Smooth muscle cell (in vitro differentiated cells): ENCODE measurements around the gene TDRD9. TPM values are rescaled to one million over a fixed set of nuclear protein-coding genes. Genes with fewer than 3 reads are reported as not detected.

Experiments
- DNase-seq: peaks from one replicate; lab custom pipeline; 2025; ENCODE audit not compliant: unreplicated experiment; lab: John Stamatoyannopoulos, UW
- H2AFZ ChIP-seq: fragments of 200-600 bp; sonication (generic); 2 replicates; pipeline ENCODE4 v1.6.0; 2016; ENCODE audit warnings: antibody characterized with exemption, low read depth, mild to moderate bottlenecking
- H3F3A ChIP-seq: fragments of 200-600 bp; sonication (generic); 2 replicates; pipeline ENCODE4 v1.6.0; 2017; ENCODE audit warnings: antibody characterized with exemption, low read depth
- H3K27ac ChIP-seq: fragments of 200-600 bp; sonication (generic); 2 replicates; pipeline ENCODE4 v1.5.1; 2016; ENCODE audit warnings: low read depth, mild to moderate bottlenecking
- H3K27me3 ChIP-seq: fragments of 200-600 bp; sonication (generic); 2 replicates; pipeline ENCODE4 v1.6.1; 2016; ENCODE audit warnings: low read depth, mild to moderate bottlenecking
- H3K36me3 ChIP-seq: fragments of 200-600 bp; sonication (generic); 2 replicates; pipeline ENCODE4 v1.5.1; 2016; ENCODE audit warnings: low read depth
- H3K4me1 ChIP-seq: fragments of 200-600 bp; sonication (generic); 2 replicates; pipeline ENCODE4 v1.5.1; 2016; ENCODE audit warnings: low read depth
- H3K4me2 ChIP-seq: fragments of 200-600 bp; sonication (generic); 2 replicates; pipeline ENCODE4 v1.6.0; 2016; ENCODE audit warnings: mild to moderate bottlenecking
- H3K4me3 ChIP-seq: fragments of 200-600 bp; sonication (generic); 2 replicates; pipeline ENCODE4 v1.5.1; 2016; ENCODE audit warnings: mild to moderate bottlenecking
- H3K79me2 ChIP-seq: fragments of 200-600 bp; sonication (generic); 2 replicates; pipeline ENCODE4 v1.6.0; 2016; ENCODE audit warnings: low read depth, mild to moderate bottlenecking
- H3K9ac ChIP-seq: fragments of 200-600 bp; sonication (generic); 2 replicates; pipeline ENCODE4 v1.6.0; 2016; ENCODE audit warnings: low read depth
- H3K9me3 ChIP-seq: fragments of 200-600 bp; sonication (generic); replicated peaks from 2 replicates; pipeline ENCODE4 v1.5.1; 2016; ENCODE audit warnings: low read depth
- H4K20me1 ChIP-seq: fragments of 200-600 bp; sonication (generic); 2 replicates; pipeline ENCODE4 v1.6.0; 2016; ENCODE audit warnings: low read depth
- CTCF ChIP-seq: fragments of 200-600 bp; sonication (generic); IDR thresholded peaks from 2 replicates; pipeline ENCODE4 v1.5.1; 2017; ENCODE audit warnings: borderline replicate concordance, mild to moderate bottlenecking, antibody characterized with exemption; ENCODE audit not compliant: insufficient read depth, poor library complexity, severe bottlenecking
- whole genome bisulfite sequencing: methylation state at CpG from one replicate; pipeline ENCODE4 v1.1.7; 2016; ENCODE audit warnings: low lambda C conversion rate; 5-methylcytosine and 5-hydroxymethylcytosine counted together
- polyA plus RNA-seq: library from polyadenylated mRNA; unstranded; fragments of >200 nt; fragmentation: Nextera tagmentation; extraction: Ambion mirVana; gene quantifications from 2 replicates; pipeline ENCODE4 v1.2.1, GENCODE V29; 2016
- total RNA-seq: library from RNA; depleted of rRNA; stranded (reverse); fragments of >200 nt; gene quantifications from 2 replicates; pipeline ENCODE4 v1.2.3, GENCODE V29; 2014

The TDRD9 gene
- total and polyA plus RNA-seq, 2 experiments from 2014 or later = 1.0 TPM; not detected in 1

- Histone ChIP-seq H3K79me2 (no peaks in the 10 kb centered on the region), H3K9me3 (no peaks in the 10 kb centered on the region), H3F3A (no peaks in the 10 kb centered on the region), H3K4me3 (no peak overlapping the region), H3K9ac (no peak overlapping the region), H3K36me3 (no peaks in the 10 kb centered on the region), H2AFZ (no peak overlapping the region), H4K20me1 (no peaks in the 10 kb centered on the region), H3K27ac (no peak overlapping the region), H3K27me3 (no peaks in the 10 kb centered on the region), H3K4me1 (no peaks in the 10 kb centered on the region), H3K4me2 (no peak overlapping the region)
- TF ChIP-seq CTCF = no peak
- WGBS = 88% methylated on average over 8 of the region's 8 CpGs
- no peak for DNase-seq
These were observed 36.0 kb upstream of the TDRD9 start for GRCh38 chr14:103892247-103892646.

GRCh38 chr14:103894034-103894722 lies 34.1 kb upstream of the TDRD9 start:
- WGBS = 89% methylated on average over 25 of the region's 26 CpGs
- no peak overlapping the region for H3K9ac ChIP-seq
- no peaks in the 10 kb centered on the region for H3K4me1 ChIP-seq
- H3K36me3 ChIP-seq = no peaks in the 10 kb centered on the region
- no peaks in the 10 kb centered on the region for H3K27me3 ChIP-seq
- H3K27ac ChIP-seq = no peak overlapping the region
- no peaks in the 10 kb centered on the region for H3F3A ChIP-seq
- no peak overlapping the region for H3K4me3 ChIP-seq
- no peaks in the 10 kb centered on the region for H4K20me1 ChIP-seq
- no peak overlapping the region for H3K4me2 ChIP-seq
- H2AFZ ChIP-seq = no peak overlapping the region
- no peaks in the 10 kb centered on the region for H3K79me2 ChIP-seq
- TF ChIP-seq CTCF = no peak
- DNase-seq = no peak
- no peaks in the 10 kb centered on the region for H3K9me3 ChIP-seq

- Histone ChIP-seq H3K36me3 (no peaks in the 10 kb centered on the region), H2AFZ (no peak overlapping the region), H3K27me3 (no peaks in the 10 kb centered on the region), H3K9me3 (no peaks in the 10 kb centered on the region), H3K4me2 (no peak overlapping the region), H3K9ac (no peak overlapping the region), H3F3A (no peaks in the 10 kb centered on the region), H3K4me3 (no peak overlapping the region), H4K20me1 (no peaks in the 10 kb centered on the region), H3K4me1 (no peaks in the 10 kb centered on the region), H3K27ac (no peak overlapping the region), H3K79me2 (no peaks in the 10 kb centered on the region)
- TF ChIP-seq CTCF = no peak
- 86% methylated on average over 7 of the region's 7 CpGs for WGBS
- no peak for DNase-seq
These were observed 33.6 kb upstream of the TDRD9 start for GRCh38 chr14:103894723-103895059.

GRCh38 chr14:103896578-103896977 lies 31.7 kb upstream of the TDRD9 start:
- Histone ChIP-seq H3K36me3 (no peaks in the 10 kb centered on the region), H3F3A (no peaks in the 10 kb centered on the region), H3K79me2 (no peaks in the 10 kb centered on the region), H4K20me1 (no peaks in the 10 kb centered on the region), H3K27ac (no peak overlapping the region), H3K9ac (no peak overlapping the region), H3K27me3 (no peaks in the 10 kb centered on the region), H3K9me3 (no peaks in the 10 kb centered on the region), H2AFZ (no peak overlapping the region), H3K4me1 (no peaks in the 10 kb centered on the region), H3K4me3 (no peak overlapping the region), H3K4me2 (no peak overlapping the region)
- 68% methylated on average over 6 of the region's 6 CpGs for WGBS
- no peak for TF ChIP-seq CTCF
- DNase-seq = no peak
